Measurements from ENCODE around the gene PDIA5.

PDIA5 gene

GRCh38 chr3:123098426-123099330 is 31.9 kb downstream of the PDIA5 start:
- no peak for TF ChIP-seq CTCF (IDR thresholded peaks at IDR 0.05; ENCODE audit: control extremely low read depth, extremely low read depth, low read depth, missing control alignments)
- ChIA-PET POLR2A (no interaction called here), CTCF (interaction anchor here (1.3 kb wide), 1 partner anchor 18 kb away, joined by 5 read pairs; no protein-coding TSS in a partner anchor)
- no peak for DNase-seq (ENCODE audit: extremely low spot score)

- CTCF ChIA-PET, result no interaction called here
- no peak for TF ChIP-seq CTCF (IDR thresholded peaks at IDR 0.05; ENCODE audit: control extremely low read depth, extremely low read depth, low read depth, missing control alignments)
- no peak for DNase-seq (ENCODE audit: extremely low spot score)
- POLR2A ChIA-PET, result no interaction called here
Measured at GRCh38 chr3:123099331-123100192, 32.7 kb downstream of the PDIA5 start.

- ChIA-PET POLR2A (no interaction called here), CTCF (no interaction called here)
- TF ChIP-seq CTCF (IDR thresholded peaks at IDR 0.05; ENCODE audit: control extremely low read depth, extremely low read depth, low read depth, missing control alignments), result no peak
- no peak for DNase-seq (ENCODE audit: extremely low spot score)
Measured at GRCh38 chr3:123100193-123100776, 33.5 kb downstream of the PDIA5 start.

GRCh38 chr3:123102249-123102648 is 35.4 kb downstream of the PDIA5 start:
- DNase-seq (ENCODE audit: extremely low spot score), result no peak
- POLR2A ChIA-PET, result no interaction called here
- no peak for TF ChIP-seq CTCF (IDR thresholded peaks at IDR 0.05; ENCODE audit: control extremely low read depth, extremely low read depth, low read depth, missing control alignments)
- CTCF ChIA-PET, result interaction anchor here (0.7 kb wide), 1 partner anchor 11 kb away, joined by 3 read pairs; no protein-coding TSS in a partner anchor

GRCh38 chr3:123102826-123103225 is 36.0 kb downstream of the PDIA5 start:
- ChIA-PET POLR2A (no interaction called here), CTCF (interaction anchor here (0.7 kb wide), 1 partner anchor 11 kb away, joined by 3 read pairs; no protein-coding TSS in a partner anchor)
- DNase-seq (ENCODE audit: extremely low spot score), result no peak
- TF ChIP-seq CTCF (IDR thresholded peaks at IDR 0.05; ENCODE audit: control extremely low read depth, extremely low read depth, low read depth, missing control alignments), result no peak

GRCh38 chr3:123104550-123104949 is 37.7 kb downstream of the PDIA5 start:
- CTCF ChIA-PET, result interaction anchor here (1.1 kb wide), 1 partner anchor 37 kb away, joined by 3 read pairs; the partner anchor contains the start of gene PDIA5
- TF ChIP-seq CTCF (IDR thresholded peaks at IDR 0.05; ENCODE audit: control extremely low read depth, extremely low read depth, low read depth, missing control alignments), result no peak
- POLR2A ChIA-PET, result no interaction called here
- no peak for DNase-seq (ENCODE audit: extremely low spot score)
